ENCODE measurements around the gene OR10H1. TPM values are rescaled to one million over a fixed set of nuclear protein-coding genes. Genes with fewer than 3 reads are reported as not detected.

The OR10H1 gene
- total and polyA plus RNA-seq, 4 donors = not detected

DNA sequence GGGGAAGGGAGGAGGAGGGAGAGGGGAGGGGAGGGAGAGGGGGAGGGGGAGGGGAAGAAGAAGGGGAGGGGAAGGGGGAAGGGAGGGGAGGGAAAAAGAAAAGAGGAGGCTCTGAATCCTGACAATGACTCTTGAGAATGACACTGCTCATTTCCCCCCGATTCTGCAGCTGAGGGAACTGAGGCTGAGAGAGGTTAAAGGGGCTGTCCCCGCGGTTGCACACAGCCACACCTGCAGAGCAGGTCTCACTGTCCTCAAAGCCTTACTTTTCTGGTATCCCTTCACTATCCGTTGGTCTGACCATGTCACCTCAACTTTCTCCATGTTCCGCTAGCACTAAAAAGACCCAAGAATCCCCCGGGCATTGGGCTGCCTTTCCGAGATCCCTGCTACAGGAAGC, 47.0 kb upstream of the OR10H1 start:
- ATAC-seq (ENCODE audit: insufficient read depth, low FRiP score) (no peak), DNase-seq (no peak)
- 48 to 66% methylated on average over 7 of the region's 7 CpGs for WGBS, 2 donors
- TF ChIP-seq, protein P1, sequence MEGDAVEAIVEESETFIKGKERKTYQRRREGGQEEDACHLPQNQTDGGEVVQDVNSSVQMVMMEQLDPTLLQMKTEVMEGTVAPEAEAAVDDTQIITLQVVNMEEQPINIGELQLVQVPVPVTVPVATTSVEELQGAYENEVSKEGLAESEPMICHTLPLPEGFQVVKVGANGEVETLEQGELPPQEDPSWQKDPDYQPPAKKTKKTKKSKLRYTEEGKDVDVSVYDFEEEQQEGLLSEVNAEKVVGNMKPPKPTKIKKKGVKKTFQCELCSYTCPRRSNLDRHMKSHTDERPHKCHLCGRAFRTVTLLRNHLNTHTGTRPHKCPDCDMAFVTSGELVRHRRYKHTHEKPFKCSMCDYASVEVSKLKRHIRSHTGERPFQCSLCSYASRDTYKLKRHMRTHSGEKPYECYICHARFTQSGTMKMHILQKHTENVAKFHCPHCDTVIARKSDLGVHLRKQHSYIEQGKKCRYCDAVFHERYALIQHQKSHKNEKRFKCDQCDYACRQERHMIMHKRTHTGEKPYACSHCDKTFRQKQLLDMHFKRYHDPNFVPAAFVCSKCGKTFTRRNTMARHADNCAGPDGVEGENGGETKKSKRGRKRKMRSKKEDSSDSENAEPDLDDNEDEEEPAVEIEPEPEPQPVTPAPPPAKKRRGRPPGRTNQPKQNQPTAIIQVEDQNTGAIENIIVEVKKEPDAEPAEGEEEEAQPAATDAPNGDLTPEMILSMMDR (IDR thresholded peaks at IDR 0.05; ENCODE audit: control extremely low read depth, extremely low read depth) = no peak
- Histone ChIP-seq H3K36me3 (ENCODE audit: control insufficient read depth in 4 of 4, insufficient read depth in 4 of 4, low read length in 4 of 4) (no peaks in the 10 kb centered on the region), H3K9ac (ENCODE audit: insufficient read depth in 1 of 2, low read length in 2 of 2) (no peak overlapping the region), H3K4me1 (ENCODE audit: control insufficient read depth in 5 of 5, insufficient read depth in 5 of 5, low read length in 5 of 5) (no peaks in the 10 kb centered on the region), H3K9me3 (ENCODE audit: control insufficient read depth in 4 of 4, insufficient read depth in 3 of 4, low read length in 3 of 4) (no peaks in the 10 kb centered on the region), H3K27ac (ENCODE audit: low read depth in 1 of 2, low read length in 1 of 2) (no peak overlapping the region), H3K27me3 (ENCODE audit: control insufficient read depth in 3 of 3, insufficient read depth in 3 of 3, low read length in 2 of 3) (no peaks in the 10 kb centered on the region), H3K4me3 (no peak overlapping the region)

DNA sequence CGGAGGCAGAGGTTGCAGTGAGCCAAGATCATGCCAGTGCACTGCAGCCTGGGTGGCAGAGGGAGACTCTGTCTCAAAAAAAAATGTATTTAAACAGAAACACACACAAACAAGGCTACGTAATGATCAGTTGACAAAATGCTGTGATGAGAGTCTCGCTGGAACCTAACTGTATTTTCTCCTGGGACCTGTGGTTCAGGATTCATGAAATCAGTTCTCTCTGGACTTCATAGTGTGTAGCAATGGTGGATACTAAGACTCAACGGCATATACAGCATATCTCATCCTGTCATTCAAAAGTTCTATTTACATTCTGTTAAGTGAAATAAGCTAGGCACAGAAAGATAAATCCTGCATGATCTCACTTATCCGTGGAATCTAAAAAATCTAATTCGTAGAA, 45.1 kb upstream of the OR10H1 start:
- Histone ChIP-seq H3K4me3 (no peak overlapping the region), H3K27ac (ENCODE audit: low read depth in 1 of 2, low read length in 1 of 2) (no peak overlapping the region), H3K4me1 (ENCODE audit: control insufficient read depth in 5 of 5, insufficient read depth in 5 of 5, low read length in 5 of 5) (no peaks in the 10 kb centered on the region), H3K36me3 (ENCODE audit: control insufficient read depth in 4 of 4, insufficient read depth in 4 of 4, low read length in 4 of 4) (no peaks in the 10 kb centered on the region), H3K9ac (ENCODE audit: insufficient read depth in 1 of 2, low read length in 2 of 2) (no peak overlapping the region), H3K27me3 (ENCODE audit: control insufficient read depth in 3 of 3, insufficient read depth in 3 of 3, low read length in 2 of 3) (no peaks in the 10 kb centered on the region), H3K9me3 (ENCODE audit: control insufficient read depth in 4 of 4, insufficient read depth in 3 of 4, low read length in 3 of 4) (no peaks in the 10 kb centered on the region)
- no peak for ATAC-seq (ENCODE audit: insufficient read depth, low FRiP score)
- no peak for DNase-seq
- TF ChIP-seq, protein P1 (IDR thresholded peaks at IDR 0.05; ENCODE audit: control extremely low read depth, extremely low read depth) = no peak
- WGBS, 2 donors = 77 to 83% methylated on average over 6 of the region's 6 CpGs

DNA sequence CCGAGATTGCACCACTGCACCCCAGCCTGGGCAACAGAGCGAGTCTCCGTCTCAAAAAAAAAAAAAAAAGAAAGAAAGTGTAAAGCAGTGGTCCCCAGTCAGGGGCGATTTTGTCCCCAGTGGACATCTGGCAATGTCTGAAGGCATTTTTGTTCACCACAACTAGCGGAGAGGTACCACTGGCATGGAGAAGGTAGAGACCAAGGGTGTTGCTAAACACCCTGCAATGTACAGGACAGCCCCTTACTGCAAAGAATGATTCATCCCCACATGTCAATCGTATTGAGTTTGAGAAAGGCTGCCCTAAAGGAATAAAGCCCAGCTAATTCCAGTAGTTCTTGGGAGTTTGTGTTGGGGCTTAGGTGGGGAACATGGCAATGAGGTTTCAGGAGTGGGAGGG, 43.7 kb upstream of the OR10H1 start:
- Histone ChIP-seq H3K4me3 (no peak overlapping the region), H3K9ac (ENCODE audit: insufficient read depth in 1 of 2, low read length in 2 of 2) (no peak overlapping the region), H3K9me3 (ENCODE audit: control insufficient read depth in 4 of 4, insufficient read depth in 3 of 4, low read length in 3 of 4) (no peaks in the 10 kb centered on the region), H3K36me3 (ENCODE audit: control insufficient read depth in 4 of 4, insufficient read depth in 4 of 4, low read length in 4 of 4) (no peaks in the 10 kb centered on the region), H3K27me3 (ENCODE audit: control insufficient read depth in 3 of 3, insufficient read depth in 3 of 3, low read length in 2 of 3) (no peaks in the 10 kb centered on the region), H3K27ac (ENCODE audit: low read depth in 1 of 2, low read length in 1 of 2) (no peak overlapping the region), H3K4me1 (ENCODE audit: control insufficient read depth in 5 of 5, insufficient read depth in 5 of 5, low read length in 5 of 5) (no peaks in the 10 kb centered on the region)
- ATAC-seq (ENCODE audit: insufficient read depth, low FRiP score) = no peak
- 66 to 70% methylated on average over 5 to 6 of the region's 6 CpGs for WGBS, 2 donors
- TF ChIP-seq, protein P1 (IDR thresholded peaks at IDR 0.05; ENCODE audit: control extremely low read depth, extremely low read depth) = no peak
- DNase-seq = no peak

DNA sequence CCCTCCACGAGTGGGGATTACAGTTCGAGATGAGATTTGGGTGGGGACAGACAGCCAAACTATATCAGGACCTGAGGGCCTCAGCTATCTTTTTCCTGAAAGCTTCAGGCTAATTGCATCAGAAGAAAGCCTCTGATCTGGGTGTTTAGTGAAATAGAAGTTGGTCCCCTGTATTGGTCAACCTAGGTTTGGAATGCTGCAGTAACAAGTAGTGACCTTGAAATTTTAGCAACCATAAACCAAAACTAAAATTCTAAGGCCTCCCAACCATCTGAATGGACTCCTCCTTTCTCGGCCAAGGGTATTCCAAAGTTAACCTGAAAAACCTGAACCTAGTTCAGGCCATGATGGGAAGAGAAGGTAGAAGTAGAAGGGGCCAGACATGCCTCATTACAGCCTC, 34.9 kb upstream of the OR10H1 start:
- peaks cover 0 to 2% (median 0%) of the 10 kb centered on the region in 5 donors for H3K4me1 ChIP-seq (ENCODE audit: control insufficient read depth in 5 of 5, insufficient read depth in 5 of 5, low read length in 5 of 5)
- H3K27me3 ChIP-seq (ENCODE audit: control insufficient read depth in 3 of 3, insufficient read depth in 3 of 3, low read length in 2 of 3) = no peaks in the 10 kb centered on the region
- H3K9me3 ChIP-seq (ENCODE audit: control insufficient read depth in 4 of 4, insufficient read depth in 3 of 4, low read length in 3 of 4) = peaks cover 0 to 2% (median 0%) of the 10 kb centered on the region in 4 donors
- DNase-seq = no peak
- H3K36me3 ChIP-seq (ENCODE audit: control insufficient read depth in 4 of 4, insufficient read depth in 4 of 4, low read length in 4 of 4) = no peaks in the 10 kb centered on the region
- TF ChIP-seq, protein P1 (IDR thresholded peaks at IDR 0.05; ENCODE audit: control extremely low read depth, extremely low read depth) = no peak
- no peak overlapping the region for H3K27ac ChIP-seq (ENCODE audit: low read depth in 1 of 2, low read length in 1 of 2)
- H3K4me3 ChIP-seq = no peak overlapping the region
- 77 to 90% methylated on average over 3 of the region's 3 CpGs for WGBS, 2 donors
- H3K9ac ChIP-seq (ENCODE audit: insufficient read depth in 1 of 2, low read length in 2 of 2) = no peak overlapping the region
- no peak for ATAC-seq (ENCODE audit: insufficient read depth, low FRiP score)
